Smooth muscle cell (in vitro differentiated cells): ENCODE results near the gene PPP1R11. TPM values are rescaled to one million over a fixed set of nuclear protein-coding genes. Genes with fewer than 3 reads are reported as not detected.

Experiments
- DNase-seq: peaks from one replicate; lab custom pipeline; 2025; ENCODE audit not compliant: unreplicated experiment; lab: John Stamatoyannopoulos, UW
- H2AFZ ChIP-seq: fragments of 200-600 bp; sonication (generic); 2 replicates; pipeline ENCODE4 v1.6.0; 2016; ENCODE audit warnings: antibody characterized with exemption, low read depth, mild to moderate bottlenecking
- H3F3A ChIP-seq: fragments of 200-600 bp; sonication (generic); 2 replicates; pipeline ENCODE4 v1.6.0; 2017; ENCODE audit warnings: antibody characterized with exemption, low read depth
- H3K27ac ChIP-seq: fragments of 200-600 bp; sonication (generic); 2 replicates; pipeline ENCODE4 v1.5.1; 2016; ENCODE audit warnings: low read depth, mild to moderate bottlenecking
- H3K27me3 ChIP-seq: fragments of 200-600 bp; sonication (generic); 2 replicates; pipeline ENCODE4 v1.6.1; 2016; ENCODE audit warnings: low read depth, mild to moderate bottlenecking
- H3K36me3 ChIP-seq: fragments of 200-600 bp; sonication (generic); 2 replicates; pipeline ENCODE4 v1.5.1; 2016; ENCODE audit warnings: low read depth
- H3K4me1 ChIP-seq: fragments of 200-600 bp; sonication (generic); 2 replicates; pipeline ENCODE4 v1.5.1; 2016; ENCODE audit warnings: low read depth
- H3K4me2 ChIP-seq: fragments of 200-600 bp; sonication (generic); 2 replicates; pipeline ENCODE4 v1.6.0; 2016; ENCODE audit warnings: mild to moderate bottlenecking
- H3K4me3 ChIP-seq: fragments of 200-600 bp; sonication (generic); 2 replicates; pipeline ENCODE4 v1.5.1; 2016; ENCODE audit warnings: mild to moderate bottlenecking
- H3K79me2 ChIP-seq: fragments of 200-600 bp; sonication (generic); 2 replicates; pipeline ENCODE4 v1.6.0; 2016; ENCODE audit warnings: low read depth, mild to moderate bottlenecking
- H3K9ac ChIP-seq: fragments of 200-600 bp; sonication (generic); 2 replicates; pipeline ENCODE4 v1.6.0; 2016; ENCODE audit warnings: low read depth
- H3K9me3 ChIP-seq: fragments of 200-600 bp; sonication (generic); replicated peaks from 2 replicates; pipeline ENCODE4 v1.5.1; 2016; ENCODE audit warnings: low read depth
- H4K20me1 ChIP-seq: fragments of 200-600 bp; sonication (generic); 2 replicates; pipeline ENCODE4 v1.6.0; 2016; ENCODE audit warnings: low read depth
- WGBS: methylation state at CpG from one replicate; pipeline ENCODE4 v1.1.7; 2016; ENCODE audit warnings: low lambda C conversion rate; 5-methylcytosine and 5-hydroxymethylcytosine counted together
- polyA plus RNA-seq: library from polyadenylated mRNA; unstranded; fragments of >200 nt; fragmentation: Nextera tagmentation; extraction: Ambion mirVana; gene quantifications from 2 replicates; pipeline ENCODE4 v1.2.1, GENCODE V29; 2016
- total RNA-seq: library from RNA; depleted of rRNA; stranded (reverse); fragments of >200 nt; gene quantifications from 2 replicates; pipeline ENCODE4 v1.2.3, GENCODE V29; 2014
- TF ChIP-seq, protein P1 (sequence below): fragments of 200-600 bp; sonication (generic); IDR thresholded peaks from 2 replicates; pipeline ENCODE4 v1.5.1; 2017; ENCODE audit warnings: borderline replicate concordance, mild to moderate bottlenecking, antibody characterized with exemption; ENCODE audit not compliant: insufficient read depth, poor library complexity, severe bottlenecking

PPP1R11 gene
- total and polyA plus RNA-seq, 2 experiments from 2014 or later: 63.4 to 80.2 TPM

DNA sequence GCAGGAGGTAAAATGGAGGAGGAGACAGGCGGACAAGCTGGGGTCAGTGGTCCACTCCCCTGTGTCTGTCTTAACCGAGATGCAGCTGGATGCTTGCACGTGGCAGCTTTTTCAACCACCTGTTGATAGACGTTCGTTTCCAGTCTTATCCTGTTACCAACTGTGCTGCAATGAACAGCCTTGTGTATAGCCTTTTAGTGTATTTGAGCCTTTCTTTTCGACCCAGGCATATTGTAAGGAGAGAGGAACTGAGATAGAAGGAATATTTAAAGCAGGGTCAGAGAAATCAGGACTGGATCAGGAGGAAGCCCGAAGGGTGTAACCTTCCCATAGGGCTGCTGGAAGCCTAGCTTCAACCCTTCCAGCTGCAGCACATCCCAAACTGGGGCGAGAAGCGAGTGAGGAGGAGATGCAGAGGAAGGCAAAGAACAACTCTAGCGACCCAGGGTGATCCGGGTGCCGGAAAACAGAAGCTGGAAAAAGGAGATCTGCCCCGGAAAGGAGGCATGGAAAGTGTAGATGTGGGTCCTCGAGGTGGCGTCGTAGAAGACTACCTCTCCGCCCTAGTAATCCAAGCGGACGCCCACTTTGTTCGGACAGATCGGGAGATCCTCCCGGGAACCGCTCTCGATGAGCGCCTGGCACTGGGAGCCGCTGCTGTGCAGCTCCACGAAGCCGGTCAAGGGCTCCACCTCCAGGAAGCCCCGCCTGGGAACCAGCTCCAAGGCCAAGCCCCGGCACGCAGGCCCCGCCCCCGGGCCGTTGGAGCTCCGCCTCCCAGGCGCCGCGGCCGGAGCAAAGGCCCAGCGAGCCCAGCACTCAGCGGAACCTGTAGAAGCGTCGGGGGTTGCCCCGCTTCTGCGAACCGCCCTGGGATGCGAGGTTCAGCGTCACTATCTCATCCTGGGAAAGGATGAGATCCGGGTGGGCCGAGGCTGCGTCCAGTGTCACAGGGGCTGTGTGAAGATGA, 34.7 kb downstream of the PPP1R11 start:
- H3K27me3 ChIP-seq: peaks cover 83% of the 10 kb centered on the region
- H4K20me1 ChIP-seq: no peaks in the 10 kb centered on the region
- no peaks in the 10 kb centered on the region for H3K79me2 ChIP-seq
- peak overlapping the region; percentile 84 for H2AFZ ChIP-seq
- peaks cover 17% of the 10 kb centered on the region for H3K4me1 ChIP-seq
- TF ChIP-seq, protein P1, sequence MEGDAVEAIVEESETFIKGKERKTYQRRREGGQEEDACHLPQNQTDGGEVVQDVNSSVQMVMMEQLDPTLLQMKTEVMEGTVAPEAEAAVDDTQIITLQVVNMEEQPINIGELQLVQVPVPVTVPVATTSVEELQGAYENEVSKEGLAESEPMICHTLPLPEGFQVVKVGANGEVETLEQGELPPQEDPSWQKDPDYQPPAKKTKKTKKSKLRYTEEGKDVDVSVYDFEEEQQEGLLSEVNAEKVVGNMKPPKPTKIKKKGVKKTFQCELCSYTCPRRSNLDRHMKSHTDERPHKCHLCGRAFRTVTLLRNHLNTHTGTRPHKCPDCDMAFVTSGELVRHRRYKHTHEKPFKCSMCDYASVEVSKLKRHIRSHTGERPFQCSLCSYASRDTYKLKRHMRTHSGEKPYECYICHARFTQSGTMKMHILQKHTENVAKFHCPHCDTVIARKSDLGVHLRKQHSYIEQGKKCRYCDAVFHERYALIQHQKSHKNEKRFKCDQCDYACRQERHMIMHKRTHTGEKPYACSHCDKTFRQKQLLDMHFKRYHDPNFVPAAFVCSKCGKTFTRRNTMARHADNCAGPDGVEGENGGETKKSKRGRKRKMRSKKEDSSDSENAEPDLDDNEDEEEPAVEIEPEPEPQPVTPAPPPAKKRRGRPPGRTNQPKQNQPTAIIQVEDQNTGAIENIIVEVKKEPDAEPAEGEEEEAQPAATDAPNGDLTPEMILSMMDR: no peak
- peak overlapping the region; percentile 85 for H3K4me2 ChIP-seq
- peak; percentile 75 for DNase-seq
- H3K4me3 ChIP-seq: peak overlapping the region; percentile 51
- H3K36me3 ChIP-seq: no peaks in the 10 kb centered on the region
- H3K9ac ChIP-seq: no peak overlapping the region
- no peak overlapping the region for H3K27ac ChIP-seq
- WGBS: 5% methylated on average over 51 of the region's 51 CpGs
- H3K9me3 ChIP-seq: no peaks in the 10 kb centered on the region
- H3F3A ChIP-seq: no peaks in the 10 kb centered on the region

DNA sequence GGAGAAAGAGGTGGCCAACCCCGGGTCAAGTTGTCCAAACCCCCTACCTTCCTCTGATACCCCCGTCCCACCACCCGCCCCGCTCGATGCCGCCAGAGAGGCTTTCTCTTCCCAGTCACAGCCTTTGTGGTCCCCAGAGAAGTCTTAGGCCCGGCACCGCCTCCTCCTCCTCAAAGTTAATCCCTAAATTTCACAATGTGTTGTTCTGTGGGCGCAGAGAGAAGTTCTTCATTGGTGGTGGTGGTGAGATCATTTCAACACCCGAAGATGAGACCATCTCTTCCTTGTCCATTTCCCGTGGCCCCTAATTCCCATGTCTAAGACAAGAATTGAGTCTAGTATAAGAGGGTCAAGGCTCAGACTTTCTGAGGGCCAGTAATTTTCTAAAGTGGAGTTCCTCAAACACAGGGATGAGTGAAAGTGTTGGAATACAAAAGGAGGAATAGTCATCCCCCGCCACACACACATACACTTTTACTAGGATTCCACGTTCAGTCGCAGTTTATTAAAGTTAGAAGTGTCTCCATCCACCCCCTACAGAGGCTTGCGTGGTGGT, 35.5 kb downstream of the PPP1R11 start:
- peak overlapping the region; percentile 84 for H2AFZ ChIP-seq
- TF ChIP-seq, protein P1: no peak
- 31% methylated on average over 14 of the region's 15 CpGs for WGBS
- H3K27ac ChIP-seq: no peak overlapping the region
- H3K4me3 ChIP-seq: peak overlapping the region; percentile 51
- H3K4me2 ChIP-seq: peak overlapping the region; percentile 85
- DNase-seq: no peak
- peaks cover 17% of the 10 kb centered on the region for H3K4me1 ChIP-seq
- H3K27me3 ChIP-seq: peaks cover 79% of the 10 kb centered on the region
- H3K79me2 ChIP-seq: no peaks in the 10 kb centered on the region
- no peaks in the 10 kb centered on the region for H4K20me1 ChIP-seq
- no peaks in the 10 kb centered on the region for H3K9me3 ChIP-seq
- no peaks in the 10 kb centered on the region for H3K36me3 ChIP-seq
- H3K9ac ChIP-seq: no peak overlapping the region
- no peaks in the 10 kb centered on the region for H3F3A ChIP-seq

DNA sequence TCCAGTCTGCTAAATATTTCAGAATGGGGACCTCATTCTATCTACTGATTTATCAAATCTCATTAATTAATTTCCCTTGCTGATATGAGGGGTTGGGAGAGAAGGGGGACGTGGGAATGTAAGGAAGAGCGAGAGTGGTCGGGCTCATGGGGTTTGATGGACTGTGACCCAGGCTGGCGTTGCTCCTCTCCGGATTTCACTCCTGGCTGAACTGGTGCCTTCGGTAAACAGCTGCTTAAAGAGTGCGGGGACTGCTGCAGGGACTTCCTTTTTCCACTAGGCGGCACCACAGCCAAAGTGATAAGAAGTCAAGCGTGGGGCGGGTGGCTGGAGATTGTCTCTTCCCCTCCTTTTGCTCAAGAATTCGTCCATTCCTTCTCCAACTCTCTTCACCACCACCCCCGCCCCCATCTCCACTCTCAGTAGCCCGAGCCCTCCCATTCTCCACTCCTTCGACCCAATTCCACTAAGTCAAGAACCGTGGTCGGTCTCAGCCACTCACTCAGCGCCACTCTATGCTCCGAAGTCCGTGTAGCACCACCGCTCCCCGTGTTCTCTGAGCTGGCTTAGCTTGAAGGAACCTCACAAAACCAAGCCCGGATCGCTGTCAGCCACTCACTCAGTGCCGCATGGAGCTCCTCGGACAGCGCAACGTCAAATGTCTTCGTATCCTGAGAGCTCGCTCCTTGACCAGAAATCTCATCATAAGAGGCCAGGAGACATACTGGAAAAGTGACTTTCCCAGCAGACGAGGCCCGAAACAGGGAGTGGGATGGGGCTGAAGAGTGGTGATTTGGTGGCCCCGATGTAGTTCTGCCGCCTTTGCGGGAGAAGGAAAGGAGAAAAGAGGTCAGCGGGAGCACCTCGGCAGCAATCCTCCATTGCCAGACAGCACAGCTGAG, 36.2 kb downstream of the PPP1R11 start:
- DNase-seq: peak; percentile 47
- TF ChIP-seq, protein P1: peak; percentile 83
- Histone ChIP-seq H3K79me2 (no peaks in the 10 kb centered on the region), H3K4me1 (peaks cover 17% of the 10 kb centered on the region), H3K4me3 (peak overlapping the region; percentile 51), H3K27ac (no peak overlapping the region), H3K27me3 (peaks cover 77% of the 10 kb centered on the region), H3K36me3 (no peaks in the 10 kb centered on the region), H3F3A (no peaks in the 10 kb centered on the region), H2AFZ (peak overlapping the region; percentile 84), H3K9ac (no peak overlapping the region), H4K20me1 (no peaks in the 10 kb centered on the region), H3K4me2 (peak overlapping the region; percentile 85), H3K9me3 (no peaks in the 10 kb centered on the region)
- WGBS: 5% methylated on average over 36 of the region's 36 CpGs
